Peyer's patch (tissue), 4 donors: ENCODE data around the gene ANXA3. TPM values are rescaled to one million over a fixed set of nuclear protein-coding genes. Genes with fewer than 3 reads are reported as not detected.

Experiments
- DNase-seq, 3 donors: peaks; one replicate each; pipeline ENCODE4 v3.0.0-alpha.2; 2017 to 2019
- H3K27ac ChIP-seq, 4 donors: fragments of 200-600 bp; sonication (generic); one replicate each; pipeline ENCODE4 v1.5.1; 2016 to 2019
- H3K27me3 ChIP-seq, 2 donors: fragments of 200-600 bp; sonication (generic); one replicate each; pipeline ENCODE4 v1.5.1; 2019
- H3K36me3 ChIP-seq, 3 donors: fragments of 200-600 bp; sonication (generic); one replicate each; pipeline ENCODE4 v1.5.1; 2016 to 2019
- H3K4me1 ChIP-seq, 4 donors: fragments of 200-600 bp; sonication (generic); one replicate each; pipeline ENCODE4 v1.5.1; 2016 to 2019
- H3K4me3 ChIP-seq, 4 donors: fragments of 200-600 bp; sonication (generic); 1 replicate in 3 of 4; 2 replicates in 1 of 4; pipeline ENCODE4 v1.5.1; 2016 to 2019; ENCODE audit warnings: mild to moderate bottlenecking in 1 of 4
- H3K9me3 ChIP-seq, 4 donors: fragments of 200-600 bp; sonication (generic); one replicate each; pipeline ENCODE4 v1.5.1; 2016 to 2019; ENCODE audit warnings: mild to moderate bottlenecking in 1 of 4
- POLR2A ChIP-seq, 2 donors: fragments of 450-650 bp; IDR thresholded peaks; one replicate each; pipeline ENCODE4 v1.5.1; 2017; ENCODE audit warnings: antibody characterized with exemption in 2 of 2, mild to moderate bottlenecking in 2 of 2, moderate library complexity in 2 of 2
- total RNA-seq, 4 donors: library from RNA; depleted of rRNA; stranded (reverse); fragments of >200 nt; gene quantifications; one replicate each; pipeline ENCODE4 v1.1.0, GENCODE V29; 2016
- TF ChIP-seq, protein P1 (sequence below), 6 experiments: fragments of 450-650 bp in 4 of 6; fragments of 200-600 bp in 2 of 6; sonication (generic) in 1 of 6; IDR thresholded peaks; one replicate each; pipeline ENCODE4 v1.5.1; 2017 to 2019; ENCODE audit warnings: antibody characterized with exemption in 6 of 6, mild to moderate bottlenecking in 3 of 6, moderate library complexity in 1 of 6

ANXA3 gene
- total RNA-seq, 4 donors from 2014 or later = 8.3 to 27.5 (median 22.4) TPM

- peak overlapping the region in 1 of 4 donors; percentile 13 for H3K27ac ChIP-seq
- H3K27me3 ChIP-seq = no peaks in the 10 kb centered on the region
- no peaks in the 10 kb centered on the region for H3K4me1 ChIP-seq
- TF ChIP-seq, protein P1, sequence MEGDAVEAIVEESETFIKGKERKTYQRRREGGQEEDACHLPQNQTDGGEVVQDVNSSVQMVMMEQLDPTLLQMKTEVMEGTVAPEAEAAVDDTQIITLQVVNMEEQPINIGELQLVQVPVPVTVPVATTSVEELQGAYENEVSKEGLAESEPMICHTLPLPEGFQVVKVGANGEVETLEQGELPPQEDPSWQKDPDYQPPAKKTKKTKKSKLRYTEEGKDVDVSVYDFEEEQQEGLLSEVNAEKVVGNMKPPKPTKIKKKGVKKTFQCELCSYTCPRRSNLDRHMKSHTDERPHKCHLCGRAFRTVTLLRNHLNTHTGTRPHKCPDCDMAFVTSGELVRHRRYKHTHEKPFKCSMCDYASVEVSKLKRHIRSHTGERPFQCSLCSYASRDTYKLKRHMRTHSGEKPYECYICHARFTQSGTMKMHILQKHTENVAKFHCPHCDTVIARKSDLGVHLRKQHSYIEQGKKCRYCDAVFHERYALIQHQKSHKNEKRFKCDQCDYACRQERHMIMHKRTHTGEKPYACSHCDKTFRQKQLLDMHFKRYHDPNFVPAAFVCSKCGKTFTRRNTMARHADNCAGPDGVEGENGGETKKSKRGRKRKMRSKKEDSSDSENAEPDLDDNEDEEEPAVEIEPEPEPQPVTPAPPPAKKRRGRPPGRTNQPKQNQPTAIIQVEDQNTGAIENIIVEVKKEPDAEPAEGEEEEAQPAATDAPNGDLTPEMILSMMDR (IDR thresholded peaks at IDR 0.05) = no peak
- no peak for TF ChIP-seq POLR2A (IDR thresholded peaks at IDR 0.05)
- no peak for DNase-seq
- no peak overlapping the region for H3K4me3 ChIP-seq
- H3K36me3 ChIP-seq = no peaks in the 10 kb centered on the region
- H3K9me3 ChIP-seq = no peaks in the 10 kb centered on the region
Observed at GRCh38 chr4:78613522-78614321, 62.2 kb downstream of the ANXA3 start.

- no peaks in the 10 kb centered on the region for H3K27me3 ChIP-seq
- TF ChIP-seq, protein P1 (IDR thresholded peaks at IDR 0.05) = no peak
- TF ChIP-seq POLR2A (IDR thresholded peaks at IDR 0.05) = no peak
- DNase-seq = no peak
- H3K9me3 ChIP-seq = no peaks in the 10 kb centered on the region
- no peaks in the 10 kb centered on the region for H3K4me1 ChIP-seq
- H3K36me3 ChIP-seq = no peaks in the 10 kb centered on the region
- H3K4me3 ChIP-seq = no peak overlapping the region
- H3K27ac ChIP-seq = no peak overlapping the region
Observed at GRCh38 chr4:78616046-78616498, 64.5 kb downstream of the ANXA3 start.

DNA sequence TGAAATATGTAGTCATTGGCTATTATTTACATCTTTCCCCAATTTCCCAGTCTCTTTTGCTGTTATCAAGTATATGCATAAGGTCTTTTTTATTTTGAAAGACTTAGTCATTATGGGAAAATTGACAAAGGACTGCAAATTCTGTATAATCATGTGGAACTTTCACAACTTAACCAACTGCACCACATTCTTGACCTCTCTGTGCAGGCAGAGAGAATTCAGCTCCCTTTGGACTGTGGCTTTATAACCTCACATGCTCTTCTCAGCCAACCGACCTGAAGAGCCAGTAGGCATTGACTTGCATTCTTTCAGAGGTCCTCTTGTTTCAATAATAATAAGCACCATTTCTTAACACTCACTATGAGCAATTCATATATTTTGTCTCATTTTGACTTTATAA is 66.9 kb downstream of the ANXA3 start:
- no peak for DNase-seq
- no peaks in the 10 kb centered on the region for H3K4me1 ChIP-seq

DNA sequence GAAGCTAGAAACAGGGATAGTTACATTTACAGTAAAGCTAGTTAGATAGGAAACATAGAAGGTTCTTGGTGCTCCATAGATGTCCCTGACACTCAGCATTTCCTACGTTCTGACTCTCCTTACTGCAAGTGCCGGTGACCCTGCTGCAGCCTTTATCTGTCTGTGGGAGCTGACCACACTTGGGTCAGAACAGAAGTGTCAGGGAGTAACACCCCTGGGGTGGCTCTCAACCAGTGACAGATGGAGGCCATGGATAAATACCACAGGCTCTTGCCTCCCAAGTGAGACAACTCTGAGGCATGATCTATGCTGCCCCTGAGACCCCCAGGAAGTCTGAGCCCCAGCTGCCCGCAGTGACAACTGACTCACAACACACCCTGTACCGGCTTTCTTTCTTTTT is 69.8 kb downstream of the ANXA3 start:
- no peak for DNase-seq
- H3K9me3 ChIP-seq = no peaks in the 10 kb centered on the region
- H3K36me3 ChIP-seq = no peaks in the 10 kb centered on the region
- no peak for TF ChIP-seq POLR2A (IDR thresholded peaks at IDR 0.05)
- TF ChIP-seq, protein P1 (IDR thresholded peaks at IDR 0.05) = no peak
- H3K27ac ChIP-seq = no peak overlapping the region
- H3K4me3 ChIP-seq = no peak overlapping the region
- H3K27me3 ChIP-seq = no peaks in the 10 kb centered on the region
- no peaks in the 10 kb centered on the region for H3K4me1 ChIP-seq

More for the DNA sequence above, 66.9 kb downstream of the ANXA3 start:
- no peak overlapping the region for H3K4me3 ChIP-seq
- H3K27ac ChIP-seq = no peak overlapping the region
- H3K27me3 ChIP-seq = no peaks in the 10 kb centered on the region
- H3K9me3 ChIP-seq = no peaks in the 10 kb centered on the region
- no peaks in the 10 kb centered on the region for H3K36me3 ChIP-seq
- TF ChIP-seq POLR2A (IDR thresholded peaks at IDR 0.05) = no peak
- TF ChIP-seq, protein P1 (IDR thresholded peaks at IDR 0.05) = no peak

DNA sequence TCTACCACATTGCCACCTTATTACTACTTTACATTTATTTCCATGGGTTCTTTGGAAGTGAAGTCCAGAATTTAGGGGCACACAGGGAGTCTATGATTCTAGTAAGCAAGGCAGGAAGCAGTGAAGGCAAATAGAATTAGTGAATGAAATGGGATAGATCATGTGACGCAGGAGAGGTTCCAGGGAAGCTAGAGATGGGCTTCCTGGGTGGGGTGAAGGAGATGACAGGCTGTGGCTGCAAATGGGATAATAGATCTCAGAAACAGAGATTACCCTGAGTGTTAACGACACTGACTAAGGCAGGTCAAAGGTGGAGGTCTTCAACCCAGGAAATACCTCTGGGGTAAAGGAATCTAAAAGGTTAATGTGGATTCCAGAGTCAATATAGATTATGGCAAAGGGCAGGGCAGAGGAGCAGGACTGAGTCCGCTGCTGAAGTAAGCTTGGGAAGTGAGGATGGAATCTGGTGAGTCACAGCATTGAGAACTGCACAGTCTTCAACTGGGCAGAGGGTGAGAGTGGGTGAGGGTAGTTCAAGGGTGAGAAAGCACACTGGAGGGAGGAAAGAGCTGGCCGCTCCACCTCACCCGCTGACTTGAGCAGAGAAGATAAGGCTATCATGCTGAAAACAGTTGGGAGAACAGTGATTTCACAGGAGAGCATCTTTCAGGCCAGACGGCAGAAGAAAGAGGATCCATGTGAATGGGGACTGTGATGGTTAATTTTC is 70.8 kb downstream of the ANXA3 start:
- TF ChIP-seq, protein P1 (IDR thresholded peaks at IDR 0.05) = no peak
- peak in 1 of 2 donors; percentile 34 for TF ChIP-seq POLR2A (IDR thresholded peaks at IDR 0.05)
- Histone ChIP-seq H3K27me3 (no peaks in the 10 kb centered on the region), H3K4me3 (no peak overlapping the region), H3K4me1 (peaks cover 0 to 4% (median 0%) of the 10 kb centered on the region in 4 donors), H3K36me3 (no peaks in the 10 kb centered on the region), H3K9me3 (no peaks in the 10 kb centered on the region), H3K27ac (peak overlapping the region in 2 of 4 donors; percentile 44 to 62)
- DNase-seq = peak in 2 of 3 donors; percentile 65 to 79
